ENCODE measurements around the gene UROS.

Gene UROS

DNA sequence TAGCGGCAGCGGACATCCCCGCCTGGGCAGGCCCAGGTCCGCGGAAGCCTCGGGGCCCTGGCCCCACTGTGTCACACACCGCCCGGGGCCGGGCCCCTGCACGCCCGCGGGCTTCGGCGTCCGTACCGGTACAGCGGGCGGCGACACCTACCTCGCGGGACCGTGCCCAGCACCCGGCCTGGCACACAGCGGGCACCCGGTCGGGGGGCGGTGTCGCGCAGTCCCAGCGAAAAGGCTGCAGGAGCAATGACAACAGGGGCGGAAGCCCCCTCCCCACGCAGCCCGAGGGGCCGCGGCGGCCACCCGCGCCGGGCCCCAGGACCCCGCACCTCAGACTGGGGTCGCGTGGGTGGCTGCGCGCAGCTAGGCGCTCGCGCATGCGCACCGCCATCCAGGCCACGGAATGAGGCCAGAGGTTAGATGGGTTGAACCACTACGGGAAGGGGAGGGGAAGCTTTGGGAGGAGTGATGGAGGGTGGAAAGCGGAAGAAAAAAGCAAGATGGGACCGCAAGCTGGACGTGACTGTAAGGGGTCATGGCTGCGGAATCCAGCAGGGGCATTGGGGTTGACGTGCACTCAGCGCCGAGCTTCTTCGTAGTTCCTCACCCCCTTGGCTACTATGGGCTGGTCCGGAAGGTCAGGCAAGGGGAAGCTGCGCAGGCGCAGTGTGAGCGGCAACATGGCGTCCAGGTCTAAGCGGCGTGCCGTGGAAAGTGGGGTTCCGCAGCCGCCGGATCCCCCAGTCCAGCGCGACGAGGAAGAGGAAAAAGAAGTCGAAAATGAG, at the start of gene UROS, which contains the start of gene BCCIP:
Gene UROS, minus strand, starts transcription at position 381 of the 785 bp plus-strand sequence. CDS start 6,759 bp downstream, outside the sequence.
Gene BCCIP, plus strand, starts transcription at position 669 of the 785 bp plus-strand sequence. Its CDS starts 12 bp downstream, at position 681.
- peak; percentile 91 for DNase-seq (ENCODE audit: low spot score)

DNA sequence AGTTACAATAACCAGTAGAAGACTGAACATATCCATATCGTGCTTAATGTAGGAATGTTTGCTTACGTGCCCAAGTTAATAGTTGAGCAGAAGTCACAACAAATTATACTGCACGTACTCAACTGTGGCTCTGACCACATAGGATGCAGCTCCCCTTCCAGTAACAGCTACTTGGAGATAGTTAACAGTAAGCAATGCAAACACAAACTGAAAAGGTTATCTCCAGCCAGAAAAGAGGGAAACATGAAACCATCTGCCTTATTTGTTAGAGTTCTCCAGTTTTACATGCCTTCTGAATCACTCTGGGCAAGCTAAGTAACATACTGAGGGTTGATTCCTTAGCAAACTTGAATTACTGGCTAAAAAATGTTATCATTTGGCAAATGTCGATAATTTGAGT, 48.3 kb upstream of the UROS start:
- DNase-seq (ENCODE audit: low spot score): no peak

DNA sequence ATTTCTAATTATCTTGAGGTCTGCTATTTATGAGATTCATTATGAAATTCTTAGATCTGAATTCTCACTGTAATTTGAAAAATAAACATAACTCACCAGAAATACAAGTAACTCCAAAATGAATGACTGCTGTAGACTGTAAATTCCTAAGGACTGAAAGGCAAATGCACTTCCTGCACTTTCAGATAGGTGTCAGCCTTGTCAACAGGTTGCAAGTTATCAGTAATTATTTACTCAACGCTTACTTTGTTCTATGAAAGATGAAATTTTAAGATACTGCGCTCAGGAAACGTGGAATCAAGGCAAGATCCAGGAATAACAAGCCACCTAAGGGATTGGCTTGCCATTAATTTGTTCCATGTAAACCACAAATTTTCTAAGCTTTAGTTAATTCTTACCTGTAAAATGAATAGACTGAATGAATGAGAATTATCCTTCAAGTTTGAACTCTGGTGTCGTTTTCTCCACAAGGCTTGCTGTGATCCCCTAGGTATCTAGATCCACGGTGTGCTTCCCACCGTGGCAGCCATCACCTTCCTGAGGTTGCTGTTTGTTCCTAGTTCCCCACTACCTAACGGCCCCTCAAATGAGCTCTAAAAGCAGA, 45.4 kb upstream of the UROS start:
- peak; percentile 55 for DNase-seq (ENCODE audit: low spot score)

DNA sequence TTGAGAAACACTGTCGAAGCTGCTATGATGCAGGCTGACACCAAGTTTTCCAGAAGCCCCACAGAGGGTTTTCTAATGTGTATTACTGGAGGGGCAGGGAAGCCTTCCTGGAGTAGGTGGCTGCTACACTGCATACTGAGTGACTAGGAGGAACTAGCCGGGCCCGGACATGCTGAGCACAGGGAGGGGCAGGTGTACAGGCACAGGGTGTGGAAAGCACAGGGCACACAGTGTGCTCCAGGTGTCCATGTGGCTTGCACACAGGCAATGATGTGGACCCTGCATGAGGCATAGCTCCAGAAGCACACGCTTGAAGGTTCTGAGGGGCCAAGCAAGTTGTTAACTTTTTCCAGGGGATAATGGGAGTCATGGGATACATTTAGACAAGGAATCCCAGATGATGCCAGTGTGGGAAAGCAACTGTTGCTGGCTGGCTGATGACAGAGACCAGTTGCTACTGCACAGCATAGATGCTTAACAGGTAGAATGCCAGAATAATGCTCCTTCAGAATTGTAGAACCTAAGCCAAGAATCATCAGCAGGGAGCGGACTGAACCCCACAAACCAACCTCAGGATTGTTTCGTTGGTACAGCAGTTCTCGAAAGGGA, 43.5 kb upstream of the UROS start:
- DNase-seq (ENCODE audit: low spot score): no peak

DNA sequence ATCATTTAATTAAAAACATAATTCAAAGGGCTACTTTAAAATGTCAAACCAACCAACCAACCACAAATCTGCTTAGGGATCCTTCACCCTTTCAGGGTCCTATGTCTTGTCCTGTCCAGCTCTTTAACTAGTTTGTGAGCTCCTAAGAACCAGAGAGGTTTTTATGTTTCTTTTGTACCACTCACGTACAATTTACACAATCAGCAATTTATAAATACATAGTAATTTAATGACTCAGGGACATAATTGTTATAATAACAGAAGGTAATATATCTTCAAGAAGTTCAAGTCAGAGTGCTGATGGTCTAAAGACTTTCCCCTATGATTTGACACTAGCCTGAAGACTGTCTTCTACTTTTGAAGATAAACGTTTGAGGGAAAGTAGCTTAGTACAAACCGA, 42.1 kb upstream of the UROS start:
- DNase-seq (ENCODE audit: low spot score): no peak

DNA sequence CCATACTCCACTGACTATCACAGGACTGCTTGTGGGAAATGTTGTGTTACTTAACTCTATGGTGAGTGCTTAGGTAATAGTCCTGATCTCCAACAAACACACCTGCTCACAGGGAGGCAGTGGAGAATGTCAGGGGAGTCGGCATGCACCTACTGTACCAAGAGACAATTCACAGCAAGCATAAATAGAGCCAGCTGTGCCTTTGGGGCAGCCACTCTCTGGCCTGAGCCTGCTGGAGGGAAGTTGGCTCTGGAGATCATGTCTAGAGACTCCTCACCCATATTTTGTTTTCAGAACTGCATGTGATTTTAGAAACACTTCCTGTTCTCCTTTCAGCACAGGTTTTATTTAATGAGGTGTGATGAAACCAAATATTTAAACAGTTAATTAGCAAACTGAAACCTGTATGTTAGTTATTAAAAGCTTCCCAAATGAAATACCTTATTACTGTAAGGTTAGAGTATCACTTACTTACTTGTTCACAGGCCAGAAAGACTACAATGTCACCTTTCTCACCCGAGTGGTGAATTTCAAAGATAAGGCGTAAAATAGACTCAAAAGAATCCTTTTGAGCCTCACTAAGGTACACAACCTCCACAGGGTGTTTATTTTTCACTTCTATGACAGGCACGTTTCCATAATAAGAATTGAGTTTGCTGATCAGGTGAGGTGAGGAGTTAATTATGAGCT, 36.2 kb upstream of the UROS start:
- DNase-seq (ENCODE audit: low spot score): no peak

DNA sequence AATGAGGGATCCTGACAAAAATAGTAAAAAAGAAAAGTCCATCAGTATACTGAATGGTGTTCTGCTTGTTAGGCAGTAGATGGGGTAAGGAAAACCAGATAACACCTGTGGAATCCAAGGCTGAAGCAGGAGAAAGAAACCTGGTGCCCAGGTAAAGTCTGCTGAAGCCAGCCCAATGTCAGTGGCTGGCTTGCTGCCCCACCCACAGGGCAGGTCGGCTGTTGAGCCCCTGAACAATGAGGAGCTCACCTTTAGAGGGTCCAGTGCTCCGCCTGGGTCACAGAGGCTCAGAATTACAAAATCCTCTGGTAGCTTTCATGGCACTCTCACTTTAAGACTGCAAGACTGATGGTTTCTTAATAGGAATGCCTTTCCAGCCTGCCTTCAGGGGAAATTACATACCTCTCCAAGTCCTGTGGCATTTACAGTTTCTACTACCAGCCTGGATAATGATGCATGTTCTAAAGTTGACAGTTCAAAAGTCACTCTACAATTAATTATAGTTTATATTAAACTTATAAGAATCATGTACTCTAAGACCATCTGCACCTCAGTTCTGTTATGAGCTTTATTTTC, 34.2 kb upstream of the UROS start:
- DNase-seq (ENCODE audit: low spot score): no peak

DNA sequence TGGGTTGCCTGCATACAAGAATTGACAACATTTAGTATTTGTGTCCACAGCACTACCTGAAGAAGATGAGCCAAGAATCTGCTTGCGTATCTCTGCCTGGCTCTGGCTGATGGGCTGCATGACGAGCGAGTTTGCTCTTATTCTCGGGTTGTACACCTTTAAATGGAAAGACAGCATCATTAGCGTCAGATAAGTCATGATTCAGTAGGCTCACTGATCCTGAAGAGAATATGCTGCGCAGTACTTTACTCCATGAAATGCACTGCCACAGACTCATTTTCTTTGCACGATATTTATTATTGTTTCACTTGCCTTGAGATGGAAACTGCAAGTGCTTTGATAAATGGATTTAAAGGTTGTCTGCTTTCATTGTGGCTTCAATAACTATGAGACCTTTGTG, 29.4 kb upstream of the UROS start:
- DNase-seq (ENCODE audit: low spot score): no peak

DNA sequence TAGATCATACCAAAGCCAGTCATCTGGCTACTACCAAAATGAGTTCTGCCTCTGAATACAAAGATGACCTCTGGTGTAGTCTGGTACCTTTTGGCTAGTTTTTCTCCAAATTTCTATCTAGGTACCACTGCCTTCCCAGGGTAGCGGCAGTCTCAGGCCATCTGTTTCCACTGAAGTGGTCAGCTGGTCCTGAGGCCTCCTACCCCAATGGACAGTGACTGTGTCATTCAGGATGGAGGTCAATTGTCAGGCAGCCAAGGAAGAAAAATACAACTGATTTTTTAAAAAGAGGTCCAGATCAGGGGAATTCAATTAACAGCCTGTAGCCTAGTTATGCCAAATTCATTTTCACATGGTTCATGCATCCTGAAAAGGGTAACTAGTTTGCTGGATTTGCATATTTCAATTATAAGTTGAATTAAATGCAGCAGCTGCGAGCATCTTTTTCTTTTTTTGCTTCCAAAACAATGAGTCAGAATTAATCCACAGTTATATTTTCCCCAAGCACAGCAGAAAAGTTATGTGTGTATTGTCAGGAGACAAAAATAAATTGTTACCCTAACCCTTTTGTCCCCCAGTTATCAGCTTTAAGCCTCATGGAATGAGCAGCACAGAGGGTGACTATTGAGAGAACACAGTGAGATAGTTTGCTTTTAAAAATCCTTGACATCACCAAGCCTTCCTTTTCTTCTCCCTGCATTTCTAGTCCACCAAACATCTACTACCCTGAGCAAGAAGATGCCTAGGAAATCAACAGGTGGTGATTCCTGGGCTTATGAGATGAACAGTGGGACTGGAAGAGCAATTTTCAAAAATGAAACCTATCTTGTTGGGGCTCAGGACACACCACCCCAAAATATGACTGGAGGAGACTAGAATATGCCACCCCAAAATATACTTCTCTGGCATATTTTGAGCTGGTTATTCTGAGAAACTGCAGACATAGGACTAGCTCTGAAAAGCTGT, 28.0 kb upstream of the UROS start:
- DNase-seq (ENCODE audit: low spot score): no peak

DNA sequence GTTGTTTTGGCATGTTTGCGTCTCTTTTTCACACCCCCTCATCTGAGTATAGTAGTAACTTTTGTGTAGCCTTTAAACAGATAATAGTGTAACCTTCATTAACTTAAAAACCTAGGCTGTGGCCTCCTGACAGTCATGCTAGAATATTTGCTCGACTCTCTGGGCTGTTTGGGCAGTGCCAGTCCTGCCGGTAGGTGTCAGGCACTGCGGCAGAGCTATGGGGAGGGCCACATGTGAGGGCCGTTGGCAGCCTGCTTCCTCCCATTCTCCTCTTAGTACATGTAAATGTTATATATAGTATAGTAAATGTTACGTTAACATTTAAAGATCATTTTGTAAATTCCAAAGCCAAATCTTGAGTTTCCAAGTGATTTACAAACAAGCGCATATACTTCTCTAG, 26.4 kb upstream of the UROS start:
- DNase-seq (ENCODE audit: low spot score): no peak

DNA sequence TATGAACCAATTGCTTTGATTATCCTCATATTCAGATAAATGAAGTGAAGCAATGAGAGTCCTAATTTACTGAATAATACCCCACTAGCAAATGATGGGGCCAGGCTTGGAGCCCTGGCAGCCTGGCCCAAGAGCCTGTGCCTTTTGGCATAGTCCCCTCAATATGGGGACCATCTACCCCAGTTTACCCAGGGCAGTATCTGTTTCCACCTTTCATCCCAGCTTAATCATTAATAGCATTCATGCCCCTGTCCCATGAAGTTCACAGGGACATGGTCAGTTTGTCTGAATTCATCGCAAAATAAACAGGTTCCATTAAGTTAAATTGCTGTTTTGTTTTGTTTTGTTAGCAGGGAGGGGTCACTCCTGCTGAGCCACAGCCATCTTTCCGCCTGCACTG, 25.8 kb upstream of the UROS start:
- no peak for DNase-seq (ENCODE audit: low spot score)

DNA sequence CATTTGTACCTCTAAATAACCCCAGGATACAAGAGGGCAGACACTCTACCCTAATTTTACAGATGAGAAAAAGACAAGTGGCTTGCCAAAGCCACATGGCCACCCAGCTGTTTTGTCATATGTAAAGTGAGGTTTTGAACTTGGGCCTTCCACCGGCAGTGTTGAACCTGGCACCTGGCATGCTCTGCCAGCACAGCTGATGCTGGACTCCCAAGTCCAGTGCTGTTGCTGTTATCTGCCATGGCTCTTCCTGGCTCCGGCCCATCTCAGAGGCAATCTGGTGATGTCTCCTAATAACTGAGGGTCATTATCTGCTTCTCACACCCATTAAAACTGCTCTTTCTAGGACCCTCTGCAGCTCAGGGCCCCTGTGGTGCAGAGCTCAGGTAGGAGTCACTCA, 25.3 kb upstream of the UROS start:
- no peak for DNase-seq (ENCODE audit: low spot score)

DNA sequence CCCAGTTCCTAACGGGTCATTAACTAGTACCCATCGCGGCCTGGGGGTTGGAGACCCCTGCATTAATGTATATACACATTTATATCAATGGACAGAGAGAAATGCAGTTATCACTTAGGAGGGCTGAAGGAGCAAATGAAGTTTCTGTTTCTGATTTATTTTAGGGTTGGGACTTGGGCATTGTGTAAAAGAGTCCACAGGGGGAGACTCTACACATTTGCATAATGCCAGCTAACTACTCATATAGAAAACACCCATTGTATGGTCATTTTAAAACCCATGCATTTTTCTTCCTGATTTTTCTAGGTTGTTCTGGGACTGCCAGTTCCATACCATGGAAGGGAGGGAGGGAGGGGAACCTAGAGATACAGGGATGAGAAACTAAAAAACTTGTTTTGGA, 23.8 kb upstream of the UROS start:
- no peak for DNase-seq (ENCODE audit: low spot score)

DNA sequence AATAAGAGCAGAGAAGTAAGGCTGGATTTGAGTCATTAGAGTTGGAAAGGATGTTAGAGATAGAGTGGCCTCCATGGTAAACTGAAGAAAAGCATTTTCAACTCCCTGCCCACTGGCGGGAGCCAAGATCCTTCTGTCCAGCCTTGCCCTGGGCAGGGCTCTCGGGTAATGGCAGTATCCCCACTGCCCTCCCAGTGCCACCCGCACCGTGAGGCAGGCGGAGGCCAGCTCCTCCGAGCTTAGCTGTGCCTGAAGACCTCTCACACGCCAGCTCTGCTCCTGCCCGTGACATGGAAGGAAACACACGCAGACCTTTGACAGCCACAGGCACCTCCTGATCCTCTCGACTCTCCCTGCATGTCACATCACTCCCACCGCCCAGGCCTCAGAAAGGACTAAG, 22.6 kb upstream of the UROS start:
- DNase-seq (ENCODE audit: low spot score): no peak

DNA sequence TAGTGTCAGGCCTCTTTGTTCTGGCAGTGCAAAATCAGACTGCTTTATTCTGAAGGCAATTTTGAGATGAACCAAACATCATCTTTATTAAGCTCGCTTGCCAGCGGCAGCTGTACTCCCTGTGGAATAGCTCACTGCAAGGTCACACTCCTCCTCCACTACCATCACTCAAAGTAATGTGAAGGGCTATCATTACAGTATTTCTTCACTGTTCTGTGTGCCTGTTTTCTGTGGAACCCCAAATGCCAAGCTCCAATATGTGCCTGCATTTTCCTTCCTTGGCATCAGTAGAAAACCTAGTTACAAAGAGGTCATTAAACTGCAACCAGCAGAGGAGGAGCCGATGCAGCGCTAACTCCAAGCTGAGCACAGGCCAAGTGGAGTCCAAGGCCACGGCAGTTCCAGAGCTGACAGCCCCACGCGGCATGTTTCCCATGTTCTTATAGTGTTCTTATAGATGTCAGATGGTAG, 21.7 kb upstream of the UROS start:
- peak; percentile 49 for DNase-seq (ENCODE audit: low spot score)

DNA sequence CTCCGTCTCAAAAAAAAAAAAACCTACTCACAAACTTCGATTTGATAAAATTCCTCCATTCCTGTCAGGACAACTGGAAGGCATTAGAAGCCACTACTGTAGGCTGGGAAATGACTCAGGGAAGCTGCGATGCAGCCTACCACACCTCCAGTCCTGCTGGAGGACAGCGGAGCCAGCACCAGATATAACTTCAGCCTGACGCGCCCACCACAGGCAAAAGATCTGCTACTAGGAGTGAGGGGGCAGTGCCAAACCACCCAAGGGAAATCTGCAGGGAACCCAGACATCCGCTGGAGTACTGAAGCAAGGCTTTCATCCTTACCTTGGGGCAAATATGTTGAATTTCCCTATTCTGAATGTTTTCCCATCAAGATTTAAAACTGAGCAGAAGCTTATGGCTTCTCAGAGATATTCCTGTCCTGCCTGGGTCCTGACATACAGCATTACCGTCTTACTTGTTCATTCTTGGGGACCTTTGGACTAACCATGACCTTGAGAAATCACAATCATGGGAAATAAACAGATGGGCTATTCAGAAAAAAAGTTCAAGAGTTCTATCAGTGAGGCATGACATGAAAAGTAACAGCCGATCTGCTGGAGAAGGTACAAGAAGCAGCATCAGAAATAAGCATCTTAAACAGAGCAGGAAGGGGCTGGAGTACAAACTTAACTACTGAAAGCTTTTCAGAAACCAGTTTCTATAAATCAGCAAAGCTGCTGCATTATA, 20.7 kb upstream of the UROS start:
- no peak for DNase-seq (ENCODE audit: low spot score)

DNA sequence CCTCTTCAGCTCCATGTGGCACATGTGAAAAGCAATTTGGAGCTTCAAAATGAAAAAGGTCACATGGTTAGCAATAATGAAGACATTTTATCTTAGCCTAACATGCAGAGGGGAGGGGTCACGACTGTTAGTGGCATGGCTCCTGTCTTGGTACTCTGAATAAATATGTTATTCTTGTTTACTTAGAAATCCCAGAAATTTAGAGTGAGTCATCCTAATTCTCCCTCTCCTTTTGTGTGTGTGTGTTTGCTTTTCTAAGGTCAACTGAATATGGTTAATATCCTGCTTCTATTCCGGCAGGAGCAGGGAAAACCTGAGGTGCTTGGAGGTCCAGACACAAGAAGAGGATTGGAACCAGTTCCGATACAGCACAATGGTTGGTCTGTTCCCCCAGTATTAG, 17.9 kb upstream of the UROS start:
- DNase-seq (ENCODE audit: low spot score): no peak

DNA sequence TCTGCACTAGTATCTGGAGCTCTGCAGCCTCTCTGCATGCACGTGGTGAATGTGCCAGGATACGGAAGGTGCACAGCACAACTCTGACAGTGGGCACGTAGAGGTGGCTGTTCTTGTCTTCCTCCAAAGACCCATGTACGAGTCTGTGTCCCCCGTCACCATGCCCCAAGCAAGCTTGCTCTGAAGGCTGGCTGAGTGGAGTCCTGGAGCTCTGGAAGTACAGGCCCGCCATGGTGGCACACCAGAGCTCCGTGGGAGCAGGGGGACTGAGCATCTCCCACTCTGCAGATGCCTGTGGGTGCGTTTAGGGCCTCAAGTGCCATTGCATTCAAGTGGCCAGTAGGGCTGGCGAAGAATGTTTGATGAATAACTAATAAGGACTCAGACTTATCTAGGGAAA, 17.3 kb upstream of the UROS start:
- DNase-seq (ENCODE audit: low spot score): no peak

DNA sequence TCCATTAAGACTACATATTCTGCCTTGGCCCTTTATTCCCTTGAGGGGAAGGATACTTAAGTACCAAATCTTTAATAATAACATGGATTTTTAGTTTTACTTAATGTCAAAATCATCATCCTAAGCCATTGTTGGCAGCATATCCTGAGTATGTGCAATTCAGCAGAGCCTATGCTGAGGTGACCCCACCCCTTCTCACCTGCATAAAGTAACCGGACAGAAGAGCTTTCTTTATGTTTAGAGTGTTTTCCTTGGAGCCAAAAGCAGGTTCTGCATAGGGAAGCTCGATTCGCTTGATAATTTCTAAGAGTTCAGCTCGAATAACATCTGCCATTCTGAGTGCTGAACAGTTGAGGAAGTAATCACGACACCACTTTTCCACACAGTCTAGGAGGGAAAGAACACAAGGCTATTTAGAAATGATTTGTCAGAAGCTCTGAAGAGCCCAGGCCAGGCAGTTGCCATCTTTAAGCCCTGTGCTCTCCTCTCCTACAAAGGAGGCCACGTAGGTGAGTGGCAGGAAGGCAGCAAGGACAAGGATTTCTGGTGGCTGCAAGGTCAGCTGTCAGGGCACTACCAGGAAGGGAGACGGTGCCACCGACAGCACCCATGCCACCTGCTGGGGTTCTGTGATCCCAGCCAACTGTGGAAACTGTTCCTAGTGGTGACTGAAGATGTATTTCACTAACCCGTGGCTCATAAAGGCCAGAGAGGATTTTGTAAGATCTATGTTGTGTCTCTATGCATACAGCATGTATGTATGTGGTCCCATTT, 15.9 kb upstream of the UROS start:
- no peak for DNase-seq (ENCODE audit: low spot score)

DNA sequence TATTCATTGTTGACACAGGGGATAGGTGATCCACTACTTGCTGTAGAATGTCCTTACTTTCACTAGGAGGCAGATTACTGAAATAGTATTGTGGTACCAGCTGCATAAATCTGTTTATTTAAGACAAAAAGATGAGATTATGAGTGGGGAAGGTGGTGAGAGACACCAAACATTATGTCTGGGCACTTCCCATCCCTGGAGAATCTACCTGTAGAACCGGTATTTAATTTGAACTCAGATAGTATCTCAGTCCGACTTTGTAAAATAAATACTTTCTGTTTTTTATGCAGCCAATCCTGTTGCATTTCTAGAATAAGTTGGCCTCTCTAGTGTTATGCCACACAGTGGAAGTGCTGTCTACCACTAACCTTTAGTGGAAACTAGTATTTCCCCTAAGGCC, 13.7 kb upstream of the UROS start:
- no peak for DNase-seq (ENCODE audit: low spot score)
